H9 (cell line): ENCODE results near the gene COA5. TPM values are rescaled to one million over a fixed set of nuclear protein-coding genes. Genes with fewer than 3 reads are reported as not detected.

Experiments
- DNase-seq: peaks from one replicate; pipeline ENCODE4 v3.0.0-alpha.2; 2017
- H2AFZ ChIP-seq: one replicate; pipeline ENCODE4 v1.6.1; 2013; ENCODE audit warnings: mild to moderate bottlenecking, low read length, control low read depth, moderate library complexity
- H2AK5ac ChIP-seq: 2 replicates; pipeline ENCODE4 v1.6.1; 2013; ENCODE audit warnings: low read length, control low read depth, mixed read lengths; ENCODE audit not compliant: insufficient read length
- H2BK120ac ChIP-seq: one replicate; pipeline ENCODE4 v1.6.1; 2013; ENCODE audit warnings: low read depth, mild to moderate bottlenecking, low read length, control low read depth, inconsistent platforms; ENCODE audit not compliant: poor library complexity, severe bottlenecking
- H2BK12ac ChIP-seq: 2 replicates; pipeline ENCODE4 v1.6.1; 2013; ENCODE audit warnings: low read length, control low read depth, mixed read lengths, low read depth; ENCODE audit not compliant: insufficient read length
- H2BK15ac ChIP-seq: 2 replicates; pipeline ENCODE4 v1.6.1; 2013; ENCODE audit warnings: low read depth, low read length, control low read depth
- H2BK20ac ChIP-seq: one replicate; pipeline ENCODE4 v1.6.1; 2013; ENCODE audit warnings: low read depth, mild to moderate bottlenecking, low read length, control low read depth, inconsistent platforms; ENCODE audit not compliant: poor library complexity, severe bottlenecking
- H2BK5ac ChIP-seq: 2 replicates; pipeline ENCODE4 v1.6.1; 2013; ENCODE audit warnings: low read length, control low read depth, mixed read lengths; ENCODE audit not compliant: insufficient read length
- H3K14ac ChIP-seq: 2 replicates; pipeline ENCODE4 v1.6.1; 2013; ENCODE audit warnings: low read length, control low read depth; ENCODE audit not compliant: insufficient read depth
- H3K18ac ChIP-seq: 2 replicates; pipeline ENCODE4 v1.6.1; 2013; ENCODE audit warnings: low read depth, mild to moderate bottlenecking, mixed read lengths, low read length, control low read depth; ENCODE audit not compliant: insufficient read length
- H3K23ac ChIP-seq: 2 replicates; pipeline ENCODE4 v1.6.1; 2013; ENCODE audit warnings: low read length, control low read depth, mixed read lengths, low read depth; ENCODE audit not compliant: insufficient read length
- H3K23me2 ChIP-seq: 2 replicates; pipeline ENCODE4 v1.6.1; 2013; ENCODE audit warnings: low read depth, mild to moderate bottlenecking, mixed read lengths, low read length, control low read depth; ENCODE audit not compliant: insufficient read length, poor library complexity, severe bottlenecking
- H3K27ac ChIP-seq: 2 replicates; pipeline ENCODE4 v1.5.1; 2013; ENCODE audit warnings: low read length, control low read depth, mixed read lengths, low read depth; ENCODE audit not compliant: insufficient read length
- H3K27me3 ChIP-seq: 2 replicates; pipeline ENCODE4 v1.6.1; 2013; ENCODE audit warnings: low read length, control low read depth, inconsistent platforms; ENCODE audit not compliant: insufficient read depth
- H3K4ac ChIP-seq: 2 replicates; pipeline ENCODE4 v1.6.1; 2013; ENCODE audit warnings: low read depth, mild to moderate bottlenecking, control low read depth, inconsistent platforms, low read length, moderate library complexity
- H3K4me1 ChIP-seq: 2 replicates; pipeline ENCODE4 v1.6.1; 2013; ENCODE audit warnings: low read length, control low read depth, inconsistent platforms; ENCODE audit not compliant: insufficient read depth
- H3K4me2 ChIP-seq: 2 replicates; pipeline ENCODE4 v1.6.1; 2013; ENCODE audit warnings: low read length, control low read depth, mixed read lengths; ENCODE audit not compliant: insufficient read length, insufficient read depth
- H3K56ac ChIP-seq: 2 replicates; pipeline ENCODE4 v1.6.1; 2013; ENCODE audit warnings: low read depth, mild to moderate bottlenecking, mixed read lengths, low read length, control low read depth; ENCODE audit not compliant: insufficient read length
- H3K79me1 ChIP-seq: 2 replicates; pipeline ENCODE4 v1.6.1; 2013; ENCODE audit warnings: low read depth, mild to moderate bottlenecking, moderate library complexity, low read length, control low read depth, inconsistent platforms; ENCODE audit not compliant: insufficient read depth, poor library complexity, severe bottlenecking
- H3K79me2 ChIP-seq: 2 replicates; pipeline ENCODE4 v1.6.1; 2013; ENCODE audit warnings: low read length, control low read depth, inconsistent platforms; ENCODE audit not compliant: insufficient read depth
- H3K9ac ChIP-seq: 2 replicates; pipeline ENCODE4 v1.6.1; 2013; ENCODE audit warnings: low read length, control low read depth, mixed read lengths; ENCODE audit not compliant: insufficient read length; ENCODE audit errors: extremely low read depth
- H3K9me3 ChIP-seq: one replicate; pipeline ENCODE4 v1.6.1; 2013; ENCODE audit warnings: low read depth, low read length, inconsistent platforms; ENCODE audit not compliant: control insufficient read depth
- H3T11ph ChIP-seq: one replicate; pipeline ENCODE4 v1.6.1; 2013; ENCODE audit warnings: mild to moderate bottlenecking, low read length, control low read depth, inconsistent platforms
- H4K20me1 ChIP-seq: one replicate; pipeline ENCODE4 v1.6.1; 2013; ENCODE audit not compliant: control insufficient read depth, insufficient read length, insufficient read depth
- H4K5ac ChIP-seq: 2 replicates; pipeline ENCODE4 v1.6.1; 2013; ENCODE audit warnings: low read depth, mild to moderate bottlenecking, mixed read lengths, low read length, control low read depth; ENCODE audit not compliant: insufficient read length
- H4K8ac ChIP-seq: replicated peaks from 2 replicates; pipeline ENCODE4 v1.6.1; 2013; ENCODE audit warnings: low read length, control low read depth, mixed read lengths, low read depth; ENCODE audit not compliant: insufficient read length
- H4K91ac ChIP-seq: 2 replicates; pipeline ENCODE4 v1.6.1; 2013; ENCODE audit warnings: low read depth, mild to moderate bottlenecking, moderate library complexity, mixed read lengths, low read length, control low read depth; ENCODE audit not compliant: insufficient read length
- H3K27ac Mint-ChIP-seq, 3 experiments: 2 replicates in 2 of 3; 3 replicates in 1 of 3; pipeline ENCODE4 v1.8.0; 2020 to 2021; ENCODE audit warnings: mixed read lengths in 3 of 3, mild to moderate bottlenecking in 1 of 3, moderate library complexity in 1 of 3
- H3K27me3 Mint-ChIP-seq: 2 replicates; pipeline ENCODE4 v1.8.0; 2021; ENCODE audit warnings: low read depth, mild to moderate bottlenecking, moderate library complexity, mixed read lengths
- H3K36me3 Mint-ChIP-seq, 3 experiments: 2 replicates in 2 of 3; 3 replicates in 1 of 3; pipeline ENCODE4 v1.8.0; 2020 to 2021; ENCODE audit warnings: low read depth in 3 of 3, mixed read lengths in 3 of 3; ENCODE audit not compliant: insufficient read depth in 1 of 3
- H3K4me1 Mint-ChIP-seq, 2 experiments: 2 replicates each; pipeline ENCODE4 v1.8.0; 2020; ENCODE audit warnings: mixed read lengths in 2 of 2
- H3K4me3 Mint-ChIP-seq, 2 experiments: 2 replicates in 1 of 2; 3 replicates in 1 of 2; pipeline ENCODE4 v1.8.0; 2020 to 2021; ENCODE audit warnings: mild to moderate bottlenecking in 2 of 2, mixed read lengths in 2 of 2, moderate library complexity in 1 of 2
- H3K9me3 Mint-ChIP-seq, 2 experiments: 2 replicates in 1 of 2; 3 replicates in 1 of 2; pipeline ENCODE4 v1.8.0; 2020; ENCODE audit warnings: mild to moderate bottlenecking in 2 of 2, mixed read lengths in 2 of 2, moderate library complexity in 1 of 2
- WGBS: extraction: QIAGEN DNeasy Blood & Tissue Kit; methylation state at CpG from one replicate; pipeline ENCODE4 v1.1.7; 2013; ENCODE audit warnings: missing lambda C conversion rate, low lambda C conversion rate, mixed read lengths; ENCODE audit not compliant: insufficient read length; ENCODE audit errors: extremely low coverage; 5-methylcytosine and 5-hydroxymethylcytosine counted together
- total RNA-seq: library from RNA; stranded (reverse); gene quantifications from 2 replicates; pipeline ENCODE4 v1.2.1, GENCODE V29; 2021
- TF ChIP-seq, protein P1 (sequence below): fragments of 200-600 bp; sonication (generic); conservative IDR thresholded peaks from 3 replicates; pipeline ENCODE4 v1.8.0; 2021; ENCODE audit warnings: antibody characterized with exemption, mild to moderate bottlenecking

The COA5 gene
- total RNA-seq, 1 experiment from 2014 or later = 23.6 TPM

DNA sequence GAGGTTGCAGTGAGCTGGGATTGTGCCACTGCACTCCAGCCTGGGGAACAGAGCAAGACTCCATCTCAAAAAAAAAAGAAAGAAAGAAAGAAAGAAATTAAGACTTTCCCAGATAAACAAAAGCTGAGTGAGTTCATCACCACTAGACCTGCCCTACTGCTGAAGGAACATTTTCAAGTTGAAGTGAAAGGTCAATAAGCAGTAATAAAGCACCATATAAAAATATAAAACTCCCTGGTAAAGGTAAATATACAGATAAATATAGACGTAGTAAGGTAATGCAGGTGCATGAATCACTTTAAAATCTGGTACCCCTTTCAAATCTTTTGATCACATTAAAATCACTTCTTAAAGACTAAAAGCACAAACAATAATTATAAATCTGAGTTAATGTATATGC lies 42.7 kb upstream of the COA5 start:
- Histone ChIP-seq H2BK120ac (no peak overlapping the region), H4K5ac (no peak overlapping the region), H3K9ac (no peak overlapping the region), H3K18ac (no peak overlapping the region), H3K4me1 (no peaks in the 10 kb centered on the region), H3K14ac (no peak overlapping the region), H3K9me3 (no peaks in the 10 kb centered on the region), H4K8ac (no peak overlapping the region), H3K23me2 (no peaks in the 10 kb centered on the region), H3K27ac (no peak overlapping the region), H2BK5ac (no peak overlapping the region), H2AFZ (no peak overlapping the region), H3K4ac (no peak overlapping the region), H3K79me2 (no peaks in the 10 kb centered on the region), H2BK12ac (no peak overlapping the region), H4K20me1 (no peaks in the 10 kb centered on the region), H2AK5ac (no peak overlapping the region), H3K4me2 (no peak overlapping the region), H2BK15ac (no peak overlapping the region), H3T11ph (no peak overlapping the region), H3K27me3 (no peaks in the 10 kb centered on the region), H3K23ac (no peak overlapping the region), H2BK20ac (no peak overlapping the region), H4K91ac (no peak overlapping the region), H3K56ac (no peak overlapping the region), H3K79me1 (no peaks in the 10 kb centered on the region)
- DNase-seq = no peak
- no peak overlapping the region for H3K4me3 Mint-ChIP-seq
- no peaks in the 10 kb centered on the region for H3K4me1 Mint-ChIP-seq
- no peaks in the 10 kb centered on the region for H3K9me3 Mint-ChIP-seq
- H3K27ac Mint-ChIP-seq = peak overlapping the region in 1 of 3 experiments; percentile 27; a peak in 1 of 7 replicates
- no peaks in the 10 kb centered on the region for H3K27me3 Mint-ChIP-seq
- no CpG with 5 or more reads among the region's 1 CpG for WGBS
- TF ChIP-seq, protein P1, sequence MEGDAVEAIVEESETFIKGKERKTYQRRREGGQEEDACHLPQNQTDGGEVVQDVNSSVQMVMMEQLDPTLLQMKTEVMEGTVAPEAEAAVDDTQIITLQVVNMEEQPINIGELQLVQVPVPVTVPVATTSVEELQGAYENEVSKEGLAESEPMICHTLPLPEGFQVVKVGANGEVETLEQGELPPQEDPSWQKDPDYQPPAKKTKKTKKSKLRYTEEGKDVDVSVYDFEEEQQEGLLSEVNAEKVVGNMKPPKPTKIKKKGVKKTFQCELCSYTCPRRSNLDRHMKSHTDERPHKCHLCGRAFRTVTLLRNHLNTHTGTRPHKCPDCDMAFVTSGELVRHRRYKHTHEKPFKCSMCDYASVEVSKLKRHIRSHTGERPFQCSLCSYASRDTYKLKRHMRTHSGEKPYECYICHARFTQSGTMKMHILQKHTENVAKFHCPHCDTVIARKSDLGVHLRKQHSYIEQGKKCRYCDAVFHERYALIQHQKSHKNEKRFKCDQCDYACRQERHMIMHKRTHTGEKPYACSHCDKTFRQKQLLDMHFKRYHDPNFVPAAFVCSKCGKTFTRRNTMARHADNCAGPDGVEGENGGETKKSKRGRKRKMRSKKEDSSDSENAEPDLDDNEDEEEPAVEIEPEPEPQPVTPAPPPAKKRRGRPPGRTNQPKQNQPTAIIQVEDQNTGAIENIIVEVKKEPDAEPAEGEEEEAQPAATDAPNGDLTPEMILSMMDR = no peak
- H3K36me3 Mint-ChIP-seq = no peaks in the 10 kb centered on the region
